MM.1S (cell line): ENCODE measurements around the gene LRRC70.

Source experiments
- DNase-seq: peaks from one replicate; pipeline ENCODE4 v3.0.0-alpha.2; 2015
- H2AFZ ChIP-seq: fragments of 300-600 bp; sonication (generic); 2 replicates; pipeline ENCODE4 v1.6.0; 2016; ENCODE audit warnings: antibody characterized with exemption, low read length
- H3F3A ChIP-seq: fragments of 300-600 bp; sonication (generic); 2 replicates; pipeline ENCODE4 v1.6.1; 2016; ENCODE audit warnings: mild to moderate bottlenecking, antibody characterized with exemption, low read length, moderate library complexity, mixed read lengths; ENCODE audit not compliant: insufficient read depth
- H3K27ac ChIP-seq: fragments of 300-600 bp; sonication (generic); 2 replicates; pipeline ENCODE4 v1.5.1; 2016; ENCODE audit warnings: mild to moderate bottlenecking, low read length
- H3K27me3 ChIP-seq: fragments of 300-600 bp; sonication (generic); replicated peaks from 2 replicates; pipeline ENCODE4 v1.6.0; 2016; ENCODE audit warnings: low read length; ENCODE audit not compliant: insufficient read depth
- H3K36me3 ChIP-seq: fragments of 300-600 bp; sonication (generic); replicated peaks from 2 replicates; pipeline ENCODE4 v1.6.1; 2016; ENCODE audit warnings: mild to moderate bottlenecking, low read length, mixed read lengths; ENCODE audit not compliant: insufficient read depth
- H3K4me1 ChIP-seq: fragments of 300-600 bp; sonication (generic); 2 replicates; pipeline ENCODE4 v1.6.1; 2016; ENCODE audit warnings: low read length, mixed read lengths
- H3K4me2 ChIP-seq: fragments of 300-600 bp; sonication (generic); 2 replicates; pipeline ENCODE4 v1.6.0; 2016; ENCODE audit warnings: low read depth, low read length
- H3K4me3 ChIP-seq: fragments of 300-600 bp; sonication (generic); 2 replicates; pipeline ENCODE4 v1.5.1; 2016; ENCODE audit warnings: low read length, mixed read lengths
- H3K79me2 ChIP-seq: fragments of 300-600 bp; sonication (generic); 2 replicates; pipeline ENCODE4 v1.6.1; 2016; ENCODE audit warnings: mixed run types, low read length, mixed read lengths
- H3K9ac ChIP-seq: fragments of 300-600 bp; sonication (generic); 2 replicates; pipeline ENCODE4 v1.6.1; 2016; ENCODE audit warnings: low read length, mixed read lengths
- H3K9me2 ChIP-seq: fragments of 300-600 bp; sonication (generic); replicated peaks from 2 replicates; pipeline ENCODE4 v1.6.1; 2016; ENCODE audit warnings: mild to moderate bottlenecking, low read length, mixed read lengths; ENCODE audit not compliant: insufficient read depth
- H3K9me3 ChIP-seq: fragments of 300-600 bp; sonication (generic); replicated peaks from 2 replicates; pipeline ENCODE4 v1.6.1; 2016; ENCODE audit warnings: mild to moderate bottlenecking, low read length, mixed read lengths; ENCODE audit not compliant: insufficient read depth
- H4K20me1 ChIP-seq: fragments of 300-600 bp; sonication (generic); 2 replicates; pipeline ENCODE4 v1.6.1; 2016; ENCODE audit warnings: mild to moderate bottlenecking, low read length, moderate library complexity, mixed read lengths; ENCODE audit not compliant: insufficient read depth
- CTCF ChIP-seq: fragments of 300-600 bp; sonication (generic); IDR thresholded peaks from 2 replicates; pipeline ENCODE4 v1.5.1; 2016; ENCODE audit warnings: antibody characterized with exemption, low read length, mixed read lengths
- EZH2 ChIP-seq: fragments of 300-600 bp; sonication (generic); optimal IDR thresholded peaks from 2 replicates; pipeline ENCODE3; 2017; ENCODE audit warnings: low read depth, mild to moderate bottlenecking, antibody characterized with exemption, low read length, mixed read lengths
- EZH2phosphoT487 ChIP-seq: fragments of 300-600 bp; sonication (generic); IDR thresholded peaks from 2 replicates; pipeline ENCODE4 v1.6.1; 2018; ENCODE audit warnings: antibody characterized with exemption, low read length

The LRRC70 gene

GRCh38 chr5:62542720-62543119 is 35.9 kb upstream of the LRRC70 start:
- DNase-seq = no peak
- no peak overlapping the region for H3K27ac ChIP-seq
- H2AFZ ChIP-seq = no peak overlapping the region
- H3K9me3 ChIP-seq = no peaks in the 10 kb centered on the region
- no peaks in the 10 kb centered on the region for H3K27me3 ChIP-seq
- no peak overlapping the region for H3K4me3 ChIP-seq
- no peaks in the 10 kb centered on the region for H3K9me2 ChIP-seq
- H3K9ac ChIP-seq = no peak overlapping the region
- no peaks in the 10 kb centered on the region for H3K36me3 ChIP-seq
- H3K4me1 ChIP-seq = no peaks in the 10 kb centered on the region
- H3F3A ChIP-seq = no peaks in the 10 kb centered on the region
- H4K20me1 ChIP-seq = no peaks in the 10 kb centered on the region
- no peak for TF ChIP-seq EZH2
- no peak for TF ChIP-seq CTCF
- TF ChIP-seq EZH2phosphoT487 = no peak
- no peaks in the 10 kb centered on the region for H3K79me2 ChIP-seq
- H3K4me2 ChIP-seq = no peak overlapping the region

GRCh38 chr5:62547945-62548630 is 30.5 kb upstream of the LRRC70 start:
- no peaks in the 10 kb centered on the region for H3K36me3 ChIP-seq
- no peak overlapping the region for H3K9ac ChIP-seq
- no peaks in the 10 kb centered on the region for H3K9me2 ChIP-seq
- no peak overlapping the region for H2AFZ ChIP-seq
- H3K27me3 ChIP-seq = no peaks in the 10 kb centered on the region
- no peak overlapping the region for H3K4me3 ChIP-seq
- no peak overlapping the region for H3K4me2 ChIP-seq
- no peaks in the 10 kb centered on the region for H3F3A ChIP-seq
- no peak for TF ChIP-seq EZH2phosphoT487
- TF ChIP-seq CTCF = no peak
- no peak for TF ChIP-seq EZH2
- no peak overlapping the region for H3K27ac ChIP-seq
- DNase-seq = no peak
- H3K4me1 ChIP-seq = no peaks in the 10 kb centered on the region
- H3K79me2 ChIP-seq = no peaks in the 10 kb centered on the region
- H3K9me3 ChIP-seq = no peaks in the 10 kb centered on the region
- H4K20me1 ChIP-seq = no peaks in the 10 kb centered on the region

GRCh38 chr5:62550103-62550502 is 28.5 kb upstream of the LRRC70 start:
- H3K36me3 ChIP-seq = no peaks in the 10 kb centered on the region
- H2AFZ ChIP-seq = no peak overlapping the region
- no peaks in the 10 kb centered on the region; the same call in 1 of the 2 replicates for H3K79me2 ChIP-seq
- DNase-seq = no peak
- no peak overlapping the region for H3K27ac ChIP-seq
- H3K9me2 ChIP-seq = no peaks in the 10 kb centered on the region
- H3K4me1 ChIP-seq = no peaks in the 10 kb centered on the region
- no peaks in the 10 kb centered on the region for H3F3A ChIP-seq
- no peak overlapping the region for H3K9ac ChIP-seq
- H4K20me1 ChIP-seq = no peaks in the 10 kb centered on the region
- H3K4me2 ChIP-seq = no peak overlapping the region
- H3K4me3 ChIP-seq = no peak overlapping the region
- H3K9me3 ChIP-seq = no peaks in the 10 kb centered on the region
- no peak for TF ChIP-seq CTCF
- no peak for TF ChIP-seq EZH2
- no peak for TF ChIP-seq EZH2phosphoT487
- H3K27me3 ChIP-seq = no peaks in the 10 kb centered on the region
